Panc1 (cell line): ENCODE results near the gene ARFGEF2.

Experiments used
- CTCF ChIP-seq: fragments of 450-650 bp; IDR thresholded peaks from 2 replicates; pipeline ENCODE4 v1.5.1; 2017; ENCODE audit warnings: mild to moderate bottlenecking
- POLR2AphosphoS5 ChIP-seq: IDR thresholded peaks from 2 replicates; pipeline ENCODE4 v1.6.1; 2012; ENCODE audit warnings: mild to moderate bottlenecking, low read depth, low read length, moderate library complexity
- SIN3A ChIP-seq: IDR thresholded peaks from 2 replicates; pipeline ENCODE4 v1.6.1; 2012; ENCODE audit warnings: low read depth, mild to moderate bottlenecking, low read length, moderate library complexity, borderline replicate concordance; ENCODE audit not compliant: insufficient read depth
- TF ChIP-seq, protein P1 (sequence below), 2 experiments: IDR thresholded peaks; 2 replicates each; pipeline ENCODE4 v1.6.1; 2011 to 2012; ENCODE audit warnings: low read depth in 2 of 2, control low read depth in 1 of 2, low read length in 1 of 2, mild to moderate bottlenecking in 1 of 2, moderate library complexity in 1 of 2; ENCODE audit not compliant: insufficient read depth in 1 of 2

- TF ChIP-seq CTCF (no peak), POLR2AphosphoS5 (no peak), SIN3A (no peak)
- TF ChIP-seq, protein P1, sequence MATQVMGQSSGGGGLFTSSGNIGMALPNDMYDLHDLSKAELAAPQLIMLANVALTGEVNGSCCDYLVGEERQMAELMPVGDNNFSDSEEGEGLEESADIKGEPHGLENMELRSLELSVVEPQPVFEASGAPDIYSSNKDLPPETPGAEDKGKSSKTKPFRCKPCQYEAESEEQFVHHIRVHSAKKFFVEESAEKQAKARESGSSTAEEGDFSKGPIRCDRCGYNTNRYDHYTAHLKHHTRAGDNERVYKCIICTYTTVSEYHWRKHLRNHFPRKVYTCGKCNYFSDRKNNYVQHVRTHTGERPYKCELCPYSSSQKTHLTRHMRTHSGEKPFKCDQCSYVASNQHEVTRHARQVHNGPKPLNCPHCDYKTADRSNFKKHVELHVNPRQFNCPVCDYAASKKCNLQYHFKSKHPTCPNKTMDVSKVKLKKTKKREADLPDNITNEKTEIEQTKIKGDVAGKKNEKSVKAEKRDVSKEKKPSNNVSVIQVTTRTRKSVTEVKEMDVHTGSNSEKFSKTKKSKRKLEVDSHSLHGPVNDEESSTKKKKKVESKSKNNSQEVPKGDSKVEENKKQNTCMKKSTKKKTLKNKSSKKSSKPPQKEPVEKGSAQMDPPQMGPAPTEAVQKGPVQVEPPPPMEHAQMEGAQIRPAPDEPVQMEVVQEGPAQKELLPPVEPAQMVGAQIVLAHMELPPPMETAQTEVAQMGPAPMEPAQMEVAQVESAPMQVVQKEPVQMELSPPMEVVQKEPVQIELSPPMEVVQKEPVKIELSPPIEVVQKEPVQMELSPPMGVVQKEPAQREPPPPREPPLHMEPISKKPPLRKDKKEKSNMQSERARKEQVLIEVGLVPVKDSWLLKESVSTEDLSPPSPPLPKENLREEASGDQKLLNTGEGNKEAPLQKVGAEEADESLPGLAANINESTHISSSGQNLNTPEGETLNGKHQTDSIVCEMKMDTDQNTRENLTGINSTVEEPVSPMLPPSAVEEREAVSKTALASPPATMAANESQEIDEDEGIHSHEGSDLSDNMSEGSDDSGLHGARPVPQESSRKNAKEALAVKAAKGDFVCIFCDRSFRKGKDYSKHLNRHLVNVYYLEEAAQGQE (IDR thresholded peaks at IDR 0.05; ENCODE audit: insufficient read depth in 1 of 2, low read depth in 2 of 2, low read length in 1 of 2): no peak
Observed at GRCh38 chr20:48899881-48900280, 21.6 kb upstream of the ARFGEF2 start.
